DOHH2 (cell line): ENCODE measurements around the gene FTO.

Experiments
- H3F3A ChIP-seq: fragments of 200-600 bp; sonication (generic), shearing (Covaris generic); 2 replicates; pipeline ENCODE4 v1.6.0; 2016; ENCODE audit warnings: antibody characterized with exemption, mild to moderate bottlenecking; ENCODE audit not compliant: control insufficient read depth, insufficient read depth
- H3K27ac ChIP-seq: fragments of 200-600 bp; sonication (generic); 2 replicates; pipeline ENCODE4 v1.5.1; 2014; ENCODE audit warnings: low read depth, mild to moderate bottlenecking, low read length, moderate library complexity
- H3K27me3 ChIP-seq: fragments of 200-600 bp; sonication (generic); 2 replicates; pipeline ENCODE4 v1.6.1; 2014; ENCODE audit warnings: mild to moderate bottlenecking, low read length, mixed read lengths; ENCODE audit not compliant: control insufficient read depth
- H3K36me3 ChIP-seq: fragments of 200-600 bp; sonication (generic); 2 replicates; pipeline ENCODE4 v1.6.1; 2014; ENCODE audit warnings: mild to moderate bottlenecking, low read length, moderate library complexity, mixed read lengths; ENCODE audit not compliant: control insufficient read depth
- H3K4me1 ChIP-seq: fragments of 200-600 bp; sonication (generic); 2 replicates; pipeline ENCODE4 v1.6.1; 2014; ENCODE audit warnings: mild to moderate bottlenecking, low read length, mixed read lengths; ENCODE audit not compliant: control insufficient read depth
- H3K4me2 ChIP-seq: fragments of 200-600 bp; sonication (generic); 2 replicates; pipeline ENCODE4 v1.6.0; 2014; ENCODE audit warnings: mild to moderate bottlenecking, low read length, moderate library complexity
- H3K4me3 ChIP-seq: fragments of 200-600 bp; sonication (generic); 2 replicates; pipeline ENCODE4 v1.5.1; 2014; ENCODE audit warnings: mild to moderate bottlenecking, low read length, mixed read lengths
- H3K79me2 ChIP-seq: fragments of 200-600 bp; sonication (generic); 2 replicates; pipeline ENCODE4 v1.6.1; 2014; ENCODE audit warnings: mild to moderate bottlenecking, low read length, mixed read lengths; ENCODE audit not compliant: control insufficient read depth
- H3K9me2 ChIP-seq: fragments of 200-600 bp; sonication (generic); replicated peaks from 2 replicates; pipeline ENCODE4 v1.6.1; 2014; ENCODE audit warnings: mild to moderate bottlenecking, low read length, mixed read lengths; ENCODE audit not compliant: control insufficient read depth
- H3K9me3 ChIP-seq: fragments of 200-600 bp; sonication (generic); 2 replicates; pipeline ENCODE4 v1.6.1; 2014; ENCODE audit warnings: antibody characterized with exemption, low read length, mixed read lengths; ENCODE audit not compliant: control insufficient read depth, insufficient read depth
- H4K20me1 ChIP-seq: fragments of 200-600 bp; sonication (generic); 2 replicates; pipeline ENCODE4 v1.6.0; 2014; ENCODE audit warnings: low read depth, mild to moderate bottlenecking, antibody characterized with exemption, low read length, moderate library complexity; ENCODE audit not compliant: control insufficient read depth, insufficient read depth
- EZH2phosphoT487 ChIP-seq: fragments of 200-600 bp; sonication (generic); IDR thresholded peaks from 2 replicates; pipeline ENCODE4 v1.6.1; 2017; ENCODE audit warnings: borderline replicate concordance, mild to moderate bottlenecking, antibody characterized with exemption, low read length, moderate library complexity, mixed read lengths
- TF ChIP-seq, protein P1 (sequence below): fragments of 200-600 bp; sonication (generic); IDR thresholded peaks from one replicate; pipeline ENCODE4 v1.5.1; 2014; ENCODE audit warnings: antibody characterized with exemption, mild to moderate bottlenecking, low read depth, low read length; ENCODE audit not compliant: poor library complexity, severe bottlenecking

The FTO gene

DNA sequence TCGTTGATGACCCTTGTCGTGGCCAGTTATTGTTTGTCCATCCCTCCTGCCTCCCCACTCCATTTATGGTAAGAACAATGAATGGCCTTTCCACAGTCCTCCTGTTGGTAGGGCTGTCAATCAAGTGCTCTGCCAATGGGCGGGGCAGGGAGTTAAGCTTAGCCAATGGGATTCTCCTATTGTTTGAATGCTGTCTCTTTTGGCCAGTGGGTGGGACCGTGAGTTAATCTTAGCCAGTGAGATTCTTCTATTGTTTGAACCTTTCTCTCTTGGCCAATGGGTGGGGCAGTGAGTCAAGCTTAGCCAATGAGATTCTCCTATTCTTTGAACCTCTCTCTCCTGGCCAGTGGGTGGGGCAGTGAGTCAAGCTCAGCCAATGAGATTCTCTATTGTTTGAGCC, 497.2 kb downstream of the FTO start:
- no peaks in the 10 kb centered on the region for H3K9me2 ChIP-seq
- no peak overlapping the region for H3K4me2 ChIP-seq
- no peaks in the 10 kb centered on the region for H3K36me3 ChIP-seq
- no peaks in the 10 kb centered on the region for H3K4me1 ChIP-seq
- TF ChIP-seq, protein P1, sequence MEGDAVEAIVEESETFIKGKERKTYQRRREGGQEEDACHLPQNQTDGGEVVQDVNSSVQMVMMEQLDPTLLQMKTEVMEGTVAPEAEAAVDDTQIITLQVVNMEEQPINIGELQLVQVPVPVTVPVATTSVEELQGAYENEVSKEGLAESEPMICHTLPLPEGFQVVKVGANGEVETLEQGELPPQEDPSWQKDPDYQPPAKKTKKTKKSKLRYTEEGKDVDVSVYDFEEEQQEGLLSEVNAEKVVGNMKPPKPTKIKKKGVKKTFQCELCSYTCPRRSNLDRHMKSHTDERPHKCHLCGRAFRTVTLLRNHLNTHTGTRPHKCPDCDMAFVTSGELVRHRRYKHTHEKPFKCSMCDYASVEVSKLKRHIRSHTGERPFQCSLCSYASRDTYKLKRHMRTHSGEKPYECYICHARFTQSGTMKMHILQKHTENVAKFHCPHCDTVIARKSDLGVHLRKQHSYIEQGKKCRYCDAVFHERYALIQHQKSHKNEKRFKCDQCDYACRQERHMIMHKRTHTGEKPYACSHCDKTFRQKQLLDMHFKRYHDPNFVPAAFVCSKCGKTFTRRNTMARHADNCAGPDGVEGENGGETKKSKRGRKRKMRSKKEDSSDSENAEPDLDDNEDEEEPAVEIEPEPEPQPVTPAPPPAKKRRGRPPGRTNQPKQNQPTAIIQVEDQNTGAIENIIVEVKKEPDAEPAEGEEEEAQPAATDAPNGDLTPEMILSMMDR = no peak
- no peak for TF ChIP-seq EZH2phosphoT487
- no peak overlapping the region for H3K27ac ChIP-seq
- no peaks in the 10 kb centered on the region for H3F3A ChIP-seq
- H3K27me3 ChIP-seq = no peaks in the 10 kb centered on the region
- no peaks in the 10 kb centered on the region for H4K20me1 ChIP-seq
- no peak overlapping the region for H3K4me3 ChIP-seq
- H3K9me3 ChIP-seq = peaks cover 4% of the 10 kb centered on the region; the same call in 1 of the 2 replicates
- H3K79me2 ChIP-seq = no peaks in the 10 kb centered on the region
